Body of pancreas (tissue), 4 donors: ENCODE measurements around the gene ACADVL.

Experiments used
- CTCF ChIP-seq, 7 experiments: fragments of 450-650 bp in 4 of 7; fragments of 200-600 bp in 3 of 7; sonication (generic) in 3 of 7; IDR thresholded peaks; one replicate each; pipeline ENCODE4 v1.5.1; 2016 to 2019; ENCODE audit warnings: antibody characterized with exemption in 7 of 7
- POLR2A ChIP-seq, 3 donors: fragments of 450-650 bp; IDR thresholded peaks; one replicate each; pipeline ENCODE4 v1.6.1; 2016; ENCODE audit warnings: antibody characterized with exemption in 3 of 3, mild to moderate bottlenecking in 2 of 3

- TF ChIP-seq CTCF (IDR thresholded peaks at IDR 0.05) (no peak), POLR2A (IDR thresholded peaks at IDR 0.05) (no peak)
These were observed 9.2 kb downstream of the ACADVL start for GRCh38 chr17:7228920-7229319.
